IPS-NIHi11 (cell line): ENCODE results near the gene GSTK1.
"Not testable (repeated sequence)": the region's sequence is repeated elsewhere in the genome, so short reads cannot be mapped to it uniquely, and the experiment has no call there.

ENCODE experiments used
- DNase-seq: peaks from one replicate; pipeline ENCODE4 v3.0.0; 2012; ENCODE audit warnings: mixed read lengths, low spot score

The GSTK1 gene

GRCh38 chr7:143263266-143264195 lies at the start of gene GSTK1:
TSS of gene GSTK1 (plus strand) at chr7:143263441. CDS start at chr7:143263514, 73 bp downstream.
- peak; percentile 91 for DNase-seq

- not testable (repeated sequence) for DNase-seq
These were observed 49.8 kb upstream of the GSTK1 start for GRCh38 chr7:143213478-143213877.

- peak; percentile 90 for DNase-seq
These were observed 48.2 kb upstream of the GSTK1 start for GRCh38 chr7:143214789-143215679.

- DNase-seq: no peak
These were observed 47.1 kb upstream of the GSTK1 start for GRCh38 chr7:143216151-143216550.

- DNase-seq: no peak
These were observed 46.6 kb upstream of the GSTK1 start for GRCh38 chr7:143216686-143217085.

- no peak for DNase-seq
These were observed 45.4 kb upstream of the GSTK1 start for GRCh38 chr7:143217806-143218205.

- DNase-seq: no peak
These were observed 42.0 kb upstream of the GSTK1 start for GRCh38 chr7:143221286-143221685.

GRCh38 chr7:143221737-143222136 lies 41.5 kb upstream of the GSTK1 start, which contains the start of gene TAS2R40:
TSS of gene TAS2R40 (plus strand) at chr7:143222037. CDS start at chr7:143222079, 42 bp downstream.
- DNase-seq: no peak

GRCh38 chr7:143222782-143223181 lies 40.5 kb upstream of the GSTK1 start:
- no peak for DNase-seq

GRCh38 chr7:143223784-143224183 lies 39.5 kb upstream of the GSTK1 start:
- DNase-seq: no peak

GRCh38 chr7:143225047-143225446 lies 38.2 kb upstream of the GSTK1 start:
- DNase-seq: no peak

GRCh38 chr7:143227806-143228205 lies 35.4 kb upstream of the GSTK1 start:
- no peak for DNase-seq

GRCh38 chr7:143229054-143229790 lies 34.0 kb upstream of the GSTK1 start:
- peak; percentile 33 for DNase-seq

GRCh38 chr7:143230602-143231457 lies 32.4 kb upstream of the GSTK1 start:
- no peak for DNase-seq

GRCh38 chr7:143233816-143234532 lies 29.3 kb upstream of the GSTK1 start:
- no peak for DNase-seq

- DNase-seq: no peak
These were observed 28.7 kb upstream of the GSTK1 start for GRCh38 chr7:143234533-143234875.

- no peak for DNase-seq
These were observed 27.7 kb upstream of the GSTK1 start for GRCh38 chr7:143235561-143235960.

- DNase-seq: no peak
These were observed 26.7 kb upstream of the GSTK1 start for GRCh38 chr7:143236408-143236990.

- DNase-seq: no peak
These were observed 25.9 kb upstream of the GSTK1 start for GRCh38 chr7:143237366-143237765.
